LNCaP clone FGC (cell line): Measurements from ENCODE around the gene ITGA1.

Source experiments
- DNase-seq: peaks from one replicate; pipeline ENCODE4 v3.0.0-alpha.2; 2011; ENCODE audit warnings: low read depth
- H3K4me3 ChIP-seq: 2 replicates; pipeline ENCODE4 v1.5.1; 2011; ENCODE audit warnings: mild to moderate bottlenecking, low read depth, low read length, control low read depth
- TF ChIP-seq, protein P1 (sequence below): IDR thresholded peaks from 2 replicates; pipeline ENCODE4 v1.5.1; 2012; ENCODE audit warnings: mild to moderate bottlenecking; ENCODE audit not compliant: control insufficient read depth, insufficient read depth; ENCODE audit errors: extremely low read depth

Gene ITGA1

DNA sequence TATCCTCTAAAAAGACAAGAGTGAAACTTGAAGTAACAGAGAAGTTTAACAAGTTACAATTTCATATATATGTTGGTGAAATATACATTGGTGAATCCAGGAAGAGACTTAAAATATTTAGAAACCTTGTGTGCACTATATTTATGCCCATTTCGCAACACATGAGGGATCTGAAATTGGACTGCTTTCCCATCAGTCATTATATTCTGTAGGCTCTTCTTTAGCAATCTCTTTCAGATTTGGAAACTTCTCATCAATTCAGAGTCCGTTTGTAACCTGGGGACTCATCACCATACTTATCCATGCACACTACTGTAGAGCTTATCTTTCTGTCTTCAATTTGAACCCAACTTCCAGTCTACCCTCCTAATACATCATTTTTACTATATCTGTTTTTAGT is 2.1 kb downstream of the ITGA1 start:
- TF ChIP-seq, protein P1, sequence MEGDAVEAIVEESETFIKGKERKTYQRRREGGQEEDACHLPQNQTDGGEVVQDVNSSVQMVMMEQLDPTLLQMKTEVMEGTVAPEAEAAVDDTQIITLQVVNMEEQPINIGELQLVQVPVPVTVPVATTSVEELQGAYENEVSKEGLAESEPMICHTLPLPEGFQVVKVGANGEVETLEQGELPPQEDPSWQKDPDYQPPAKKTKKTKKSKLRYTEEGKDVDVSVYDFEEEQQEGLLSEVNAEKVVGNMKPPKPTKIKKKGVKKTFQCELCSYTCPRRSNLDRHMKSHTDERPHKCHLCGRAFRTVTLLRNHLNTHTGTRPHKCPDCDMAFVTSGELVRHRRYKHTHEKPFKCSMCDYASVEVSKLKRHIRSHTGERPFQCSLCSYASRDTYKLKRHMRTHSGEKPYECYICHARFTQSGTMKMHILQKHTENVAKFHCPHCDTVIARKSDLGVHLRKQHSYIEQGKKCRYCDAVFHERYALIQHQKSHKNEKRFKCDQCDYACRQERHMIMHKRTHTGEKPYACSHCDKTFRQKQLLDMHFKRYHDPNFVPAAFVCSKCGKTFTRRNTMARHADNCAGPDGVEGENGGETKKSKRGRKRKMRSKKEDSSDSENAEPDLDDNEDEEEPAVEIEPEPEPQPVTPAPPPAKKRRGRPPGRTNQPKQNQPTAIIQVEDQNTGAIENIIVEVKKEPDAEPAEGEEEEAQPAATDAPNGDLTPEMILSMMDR, result no peak
- H3K4me3 ChIP-seq, result no peak overlapping the region
- DNase-seq, result no peak

DNA sequence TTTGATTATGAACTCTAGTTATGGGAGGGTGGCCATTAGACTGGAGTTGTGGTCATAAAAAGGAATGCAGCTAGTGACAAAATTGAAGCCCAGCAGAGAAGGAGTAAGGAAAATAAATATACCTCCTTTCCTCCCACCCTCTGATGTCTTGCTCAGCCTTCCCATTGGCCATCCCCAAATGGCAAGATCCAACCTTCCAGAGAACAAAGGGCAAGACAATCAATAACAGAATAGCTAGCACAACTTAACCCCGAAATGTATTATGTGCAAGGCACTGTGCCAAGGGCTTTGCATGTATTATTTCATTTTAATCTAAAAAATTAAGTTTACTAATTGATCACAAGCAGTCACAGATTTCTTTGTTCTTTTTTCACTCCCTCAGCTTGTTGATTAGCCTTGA is 3.6 kb downstream of the ITGA1 start:
- no peak overlapping the region for H3K4me3 ChIP-seq
- TF ChIP-seq, protein P1, result no peak

DNA sequence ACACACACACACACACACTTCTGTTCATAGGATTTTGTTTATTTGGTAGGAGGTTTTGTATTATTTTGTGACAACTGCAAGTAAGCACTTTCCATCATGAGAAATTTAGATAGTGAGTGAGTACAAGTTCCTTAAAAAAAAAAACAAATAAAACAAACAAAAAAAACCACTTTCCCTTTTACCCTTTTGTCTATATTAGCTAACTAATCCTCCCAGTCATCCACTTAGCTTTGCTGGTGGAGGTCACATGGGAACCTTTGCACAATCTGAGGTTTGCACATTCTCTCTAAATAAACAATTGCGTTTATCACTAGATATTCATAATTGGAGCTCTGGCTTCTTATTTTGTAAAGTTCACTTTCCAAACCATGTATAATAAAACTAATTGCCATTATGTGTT is 6.8 kb downstream of the ITGA1 start:
- no peak for DNase-seq
- H3K4me3 ChIP-seq, result no peak overlapping the region
- TF ChIP-seq, protein P1, result no peak

More for the DNA sequence above, 3.6 kb downstream of the ITGA1 start:
- no peak for DNase-seq

DNA sequence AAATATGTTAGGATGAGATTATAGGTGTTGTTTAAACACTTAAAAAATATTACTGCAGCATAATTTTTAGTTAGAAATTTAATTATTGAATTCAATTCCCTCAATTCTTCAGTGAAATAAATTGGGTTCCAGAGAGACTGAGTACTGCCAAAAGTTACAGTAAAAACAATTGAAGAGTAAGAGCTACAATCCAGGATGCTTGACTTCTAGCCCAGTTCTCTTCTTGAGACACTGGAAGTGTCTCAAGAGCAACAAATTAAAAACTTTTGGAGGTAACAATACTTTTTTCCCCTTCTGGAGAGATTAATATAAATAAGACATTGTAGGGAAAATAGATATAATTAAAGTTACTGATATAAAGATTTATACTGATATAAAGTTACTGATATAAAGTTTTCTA is 8.3 kb downstream of the ITGA1 start:
- DNase-seq, result no peak
- no peak overlapping the region for H3K4me3 ChIP-seq
- TF ChIP-seq, protein P1, result no peak

DNA sequence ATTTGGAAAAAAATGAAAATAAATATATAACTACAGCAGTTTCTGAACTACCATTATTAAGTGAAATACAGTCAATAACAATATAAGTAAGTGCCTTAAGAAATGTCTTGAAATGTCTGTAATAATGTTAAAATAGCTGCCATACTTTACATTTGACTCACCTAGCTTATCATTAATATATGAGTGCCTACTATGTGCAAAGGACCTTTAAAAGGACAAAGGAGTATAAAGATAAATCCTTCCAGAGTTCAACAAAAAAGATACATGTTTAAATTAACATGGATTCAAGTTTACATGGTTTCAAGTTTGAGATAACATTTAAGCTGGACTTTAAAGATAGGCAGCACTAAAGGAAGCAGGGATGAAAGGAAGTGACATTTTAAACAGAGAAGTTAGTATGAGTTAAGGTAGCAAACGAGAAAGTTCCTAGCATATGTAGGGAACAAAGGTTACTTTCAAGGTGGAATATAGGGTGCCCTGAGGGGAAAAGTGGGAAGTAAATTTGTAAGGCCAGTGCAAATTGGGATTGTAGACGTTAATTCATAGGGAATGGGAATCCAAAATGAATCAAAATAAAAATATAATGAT is 8.9 kb downstream of the ITGA1 start:
- TF ChIP-seq, protein P1, result no peak
- no peak for DNase-seq
- H3K4me3 ChIP-seq, result no peak overlapping the region

DNA sequence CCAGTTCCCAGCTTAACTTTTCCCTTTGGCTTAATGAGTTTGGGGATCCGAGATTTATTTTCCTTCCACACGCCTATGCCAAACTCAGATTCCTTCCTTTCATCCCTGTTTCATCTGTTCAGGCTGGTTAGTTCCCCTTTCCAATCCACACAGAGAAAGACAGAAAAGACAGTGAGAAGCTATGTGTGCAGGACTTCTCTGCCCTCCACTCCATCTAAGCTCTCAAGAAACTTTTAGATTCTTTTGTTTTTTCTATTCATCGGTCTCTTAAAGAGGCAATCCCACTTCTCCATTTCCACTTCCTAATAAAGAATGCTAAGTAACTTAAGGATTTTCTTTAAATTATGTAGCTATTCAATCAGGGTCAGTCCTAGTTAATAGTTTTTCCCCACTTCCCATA is 11.2 kb downstream of the ITGA1 start:
- TF ChIP-seq, protein P1, result no peak
- peak overlapping the region; percentile 89 for H3K4me3 ChIP-seq
- no peak for DNase-seq

DNA sequence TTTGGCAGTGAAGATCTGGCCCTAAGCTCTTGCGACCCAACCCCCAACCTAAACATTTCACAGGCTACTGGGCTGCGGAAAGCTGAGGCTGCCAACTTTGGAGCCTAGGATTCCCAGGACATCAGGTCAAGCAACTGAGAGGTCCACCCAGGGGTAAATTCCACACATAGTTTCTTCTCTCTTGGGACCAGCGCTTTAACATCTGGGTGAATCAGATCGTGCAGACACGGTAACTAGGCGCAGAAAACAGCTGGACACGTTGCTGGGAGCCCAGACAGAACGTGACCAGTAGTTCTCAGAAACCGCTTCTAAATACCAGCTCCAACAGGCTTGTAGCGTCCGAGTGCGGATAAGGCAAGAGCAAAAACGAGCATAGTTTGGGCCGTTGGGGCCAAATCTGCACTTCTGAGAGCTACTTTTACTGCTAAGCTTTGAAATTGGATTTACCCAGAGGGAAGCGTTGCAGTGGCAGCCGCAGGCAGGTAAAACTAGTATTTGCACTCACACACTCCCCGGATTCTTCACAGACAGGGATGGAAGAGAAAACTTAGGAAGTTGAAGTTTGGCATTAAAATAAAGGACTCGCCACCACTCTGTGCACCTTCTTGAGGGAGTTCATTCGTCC is 11.8 kb downstream of the ITGA1 start:
- peak overlapping the region; percentile 89 for H3K4me3 ChIP-seq
- no peak for DNase-seq
- TF ChIP-seq, protein P1, result no peak
